ENCODE measurements around the gene DCAKD. TPM values are rescaled to one million over a fixed set of nuclear protein-coding genes. Genes with fewer than 3 reads are reported as not detected.

DCAKD gene
- total RNA-seq, 1 donor from 2014 or later = 91.8 TPM

DNA sequence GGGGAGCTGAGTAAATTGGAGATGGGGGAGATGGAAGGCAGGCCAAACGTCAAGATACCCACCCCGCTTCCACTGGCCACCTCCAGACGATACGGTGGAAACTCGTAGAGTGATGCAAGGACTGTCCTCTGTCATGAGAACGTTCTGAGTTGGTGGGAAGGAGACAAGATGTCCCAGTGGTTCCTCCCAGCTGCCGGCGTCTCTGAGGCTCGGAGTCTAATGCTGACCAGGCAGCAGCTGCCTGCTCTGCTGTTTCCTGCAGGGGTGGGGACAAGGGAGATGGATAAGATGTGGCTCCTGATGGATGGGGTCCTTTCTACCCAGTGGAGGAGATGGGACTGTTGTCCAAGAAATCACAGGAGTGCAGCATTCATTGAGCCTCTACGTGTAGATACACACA, 55.1 kb downstream of the DCAKD start:
- peaks cover 3% of the 10 kb centered on the region for H3K27me3 Mint-ChIP-seq (ENCODE audit: low read depth)
- H3K4me1 Mint-ChIP-seq = no peaks in the 10 kb centered on the region
- H3K9me3 Mint-ChIP-seq = peaks cover 6% of the 10 kb centered on the region
- no peak for DNase-seq (ENCODE audit: low read depth, low spot score)
- H3K36me3 Mint-ChIP-seq (ENCODE audit: low read depth) = peaks cover 6% of the 10 kb centered on the region
- no peak overlapping the region for H3K4me3 Mint-ChIP-seq
- no peak overlapping the region for H3K27ac Mint-ChIP-seq (ENCODE audit: unreplicated experiment)
- TF ChIP-seq, protein P1, sequence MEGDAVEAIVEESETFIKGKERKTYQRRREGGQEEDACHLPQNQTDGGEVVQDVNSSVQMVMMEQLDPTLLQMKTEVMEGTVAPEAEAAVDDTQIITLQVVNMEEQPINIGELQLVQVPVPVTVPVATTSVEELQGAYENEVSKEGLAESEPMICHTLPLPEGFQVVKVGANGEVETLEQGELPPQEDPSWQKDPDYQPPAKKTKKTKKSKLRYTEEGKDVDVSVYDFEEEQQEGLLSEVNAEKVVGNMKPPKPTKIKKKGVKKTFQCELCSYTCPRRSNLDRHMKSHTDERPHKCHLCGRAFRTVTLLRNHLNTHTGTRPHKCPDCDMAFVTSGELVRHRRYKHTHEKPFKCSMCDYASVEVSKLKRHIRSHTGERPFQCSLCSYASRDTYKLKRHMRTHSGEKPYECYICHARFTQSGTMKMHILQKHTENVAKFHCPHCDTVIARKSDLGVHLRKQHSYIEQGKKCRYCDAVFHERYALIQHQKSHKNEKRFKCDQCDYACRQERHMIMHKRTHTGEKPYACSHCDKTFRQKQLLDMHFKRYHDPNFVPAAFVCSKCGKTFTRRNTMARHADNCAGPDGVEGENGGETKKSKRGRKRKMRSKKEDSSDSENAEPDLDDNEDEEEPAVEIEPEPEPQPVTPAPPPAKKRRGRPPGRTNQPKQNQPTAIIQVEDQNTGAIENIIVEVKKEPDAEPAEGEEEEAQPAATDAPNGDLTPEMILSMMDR (conservative IDR thresholded peaks at IDR 0.05) = no peak

DNA sequence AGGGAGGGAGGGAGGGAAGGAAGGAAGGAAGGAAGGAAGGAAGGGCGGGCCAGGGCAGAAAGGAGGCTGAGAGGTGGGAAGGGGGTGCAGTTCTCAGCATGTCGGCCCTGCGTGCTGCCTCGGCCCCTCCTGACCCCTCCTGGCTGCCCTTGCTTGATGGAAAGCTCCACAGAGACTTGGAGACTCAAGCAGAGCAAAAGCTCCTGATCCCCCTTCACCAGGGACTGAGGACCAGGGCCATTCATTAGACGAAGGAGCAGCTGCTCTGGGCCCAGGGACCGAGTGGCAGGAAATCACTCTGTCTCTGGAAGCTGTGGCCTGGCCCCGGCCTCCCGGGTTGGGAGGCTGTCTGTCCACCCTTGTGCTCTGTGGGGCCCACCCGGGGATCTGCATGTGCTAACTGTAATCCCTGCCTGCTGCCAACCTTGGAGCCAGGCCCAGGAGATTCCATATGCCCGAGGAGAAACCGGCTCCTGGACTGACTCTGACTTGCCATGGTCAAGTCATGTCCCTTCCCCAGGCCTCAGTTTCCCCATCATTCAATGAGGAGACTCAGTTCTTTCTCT, 55.9 kb downstream of the DCAKD start:
- DNase-seq (ENCODE audit: low read depth, low spot score) = no peak
- peaks cover 6% of the 10 kb centered on the region for H3K9me3 Mint-ChIP-seq
- H3K27me3 Mint-ChIP-seq (ENCODE audit: low read depth) = peaks cover 3% of the 10 kb centered on the region
- H3K4me3 Mint-ChIP-seq = no peak overlapping the region
- no peaks in the 10 kb centered on the region for H3K4me1 Mint-ChIP-seq
- H3K36me3 Mint-ChIP-seq (ENCODE audit: low read depth) = peaks cover 3% of the 10 kb centered on the region
- TF ChIP-seq, protein P1 (conservative IDR thresholded peaks at IDR 0.05) = no peak
- H3K27ac Mint-ChIP-seq (ENCODE audit: unreplicated experiment) = no peak overlapping the region

DNA sequence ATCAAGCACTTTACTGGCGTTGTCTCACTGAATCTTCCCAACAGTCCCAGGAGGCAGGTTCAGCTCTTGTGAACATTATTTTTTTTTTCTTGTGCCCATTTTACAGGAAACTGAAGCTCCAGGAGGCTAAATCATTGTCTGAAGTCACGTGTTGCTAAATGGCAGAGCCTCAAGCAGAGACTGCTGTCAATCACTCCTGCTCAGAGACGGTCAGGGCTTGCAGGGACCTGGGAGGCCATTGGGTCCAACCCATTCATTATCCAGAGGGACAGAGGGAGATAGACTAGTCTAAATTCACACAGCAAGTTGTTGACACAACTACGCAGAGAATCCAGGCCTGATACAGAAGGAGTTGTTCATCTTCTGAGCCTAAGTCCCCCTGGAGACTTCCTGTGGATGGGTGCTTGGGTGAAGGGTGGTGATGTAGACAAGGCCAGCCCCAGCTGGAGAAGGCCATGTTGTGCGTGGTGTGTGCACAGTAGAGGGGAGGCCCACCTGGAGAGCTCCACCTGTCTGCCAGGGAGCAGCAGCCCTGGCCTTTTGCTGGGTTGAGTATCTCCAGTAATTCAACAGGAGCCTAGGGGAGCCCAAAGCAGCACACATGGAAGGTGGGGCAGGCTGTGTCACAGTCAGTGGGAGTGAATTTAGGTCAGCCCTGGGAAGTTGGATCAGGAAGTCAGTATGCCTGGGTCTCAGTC, 59.0 kb downstream of the DCAKD start:
- Mint-ChIP-seq H3K4me1 (peaks cover 4% of the 10 kb centered on the region), H3K4me3 (no peak overlapping the region), H3K36me3 (ENCODE audit: low read depth) (peaks cover 2% of the 10 kb centered on the region), H3K9me3 (no peaks in the 10 kb centered on the region), H3K27ac (ENCODE audit: unreplicated experiment) (no peak overlapping the region), H3K27me3 (ENCODE audit: low read depth) (peaks cover 3% of the 10 kb centered on the region)
- no peak for DNase-seq (ENCODE audit: low read depth, low spot score)
- TF ChIP-seq, protein P1 (conservative IDR thresholded peaks at IDR 0.05) = no peak

DNA sequence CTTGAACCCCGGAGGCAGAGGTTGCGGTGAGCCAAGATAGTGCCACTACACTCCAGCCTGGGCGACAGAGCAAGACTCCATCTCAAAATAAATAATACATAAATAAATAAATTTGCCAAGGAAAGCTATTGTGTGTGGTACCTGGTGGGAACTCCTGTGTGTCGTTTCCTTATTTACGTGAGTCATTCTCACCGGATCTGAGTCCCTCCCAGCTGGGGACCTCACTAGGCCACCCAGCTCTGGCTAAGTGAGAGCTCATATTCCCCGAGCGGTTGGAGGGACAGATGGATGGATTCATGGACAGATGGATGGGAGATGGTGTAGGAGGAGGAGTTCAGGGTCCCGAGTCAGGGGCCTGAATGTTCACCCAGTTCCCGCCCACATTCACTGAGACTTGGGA, 60.4 kb downstream of the DCAKD start:
- Mint-ChIP-seq H3K36me3 (ENCODE audit: low read depth) (peaks cover 2% of the 10 kb centered on the region), H3K4me3 (no peak overlapping the region), H3K27me3 (ENCODE audit: low read depth) (peaks cover 5% of the 10 kb centered on the region), H3K4me1 (peaks cover 9% of the 10 kb centered on the region), H3K27ac (ENCODE audit: unreplicated experiment) (no peak overlapping the region), H3K9me3 (no peaks in the 10 kb centered on the region)
- DNase-seq (ENCODE audit: low read depth, low spot score) = no peak
- TF ChIP-seq, protein P1 (conservative IDR thresholded peaks at IDR 0.05) = no peak

DNA sequence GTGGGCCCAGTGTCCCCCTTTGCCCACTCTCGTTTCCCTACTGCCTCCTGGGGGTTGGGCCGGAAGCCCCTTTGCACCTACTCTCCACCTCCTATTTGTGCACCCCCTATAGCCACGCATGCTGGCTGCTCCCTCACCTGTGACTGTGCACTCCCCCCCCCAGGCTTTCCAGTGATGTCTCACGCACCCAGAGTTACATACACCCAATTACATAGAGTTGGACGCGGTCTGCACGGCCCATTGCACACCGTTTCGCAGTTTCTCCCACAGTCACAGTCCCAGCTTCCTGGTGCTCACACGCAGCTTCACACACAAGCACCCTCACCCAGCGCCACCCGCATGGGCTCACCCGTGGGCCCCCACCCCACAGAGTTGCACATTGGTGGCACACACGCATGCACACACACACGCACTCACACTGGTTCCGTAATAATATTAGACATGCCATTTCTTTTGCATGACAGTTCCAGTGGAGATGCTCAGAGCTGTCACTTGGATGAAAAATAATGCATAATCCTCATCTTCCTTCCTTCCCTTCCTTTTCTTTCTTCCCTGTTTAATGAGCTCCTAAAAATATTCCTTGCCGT, 61.8 kb downstream of the DCAKD start:
- Mint-ChIP-seq H3K27me3 (ENCODE audit: low read depth) (peaks cover 5% of the 10 kb centered on the region), H3K4me3 (no peak overlapping the region), H3K36me3 (ENCODE audit: low read depth) (peaks cover 2% of the 10 kb centered on the region), H3K4me1 (peaks cover 9% of the 10 kb centered on the region), H3K27ac (ENCODE audit: unreplicated experiment) (no peak overlapping the region), H3K9me3 (no peaks in the 10 kb centered on the region)
- no peak for DNase-seq (ENCODE audit: low read depth, low spot score)
- TF ChIP-seq, protein P1 (conservative IDR thresholded peaks at IDR 0.05) = no peak
